GM04503 (cell line): ENCODE results near the gene OGFOD3.
"Not testable (repeated sequence)": the region's sequence is repeated elsewhere in the genome, so short reads cannot be mapped to it uniquely, and the experiment has no call there.

Experiments used
- DNase-seq: peaks from one replicate; pipeline ENCODE4 v3.0.0-alpha.2; 2012; ENCODE audit warnings: low read depth

The OGFOD3 gene

DNA sequence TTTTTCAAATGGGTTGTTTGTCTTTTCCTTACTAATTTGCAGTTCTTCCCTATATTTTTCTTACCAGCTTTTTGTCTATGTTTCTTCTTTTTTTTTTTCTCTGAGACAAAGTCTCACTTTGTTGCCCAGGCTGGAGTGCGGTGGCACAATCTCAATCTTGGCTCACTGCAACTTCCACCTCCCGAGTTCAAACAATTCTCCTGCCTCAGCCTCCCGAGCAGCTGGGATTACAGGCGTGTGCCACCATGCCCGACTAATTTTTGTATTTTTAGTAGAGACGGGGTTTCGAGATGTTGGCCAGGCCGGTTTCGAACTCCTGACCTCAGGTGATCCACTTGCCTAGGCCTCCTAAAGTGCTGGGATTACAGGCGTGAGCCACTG is 45.3 kb downstream of the OGFOD3 start:
- DNase-seq, result not testable (repeated sequence)

DNA sequence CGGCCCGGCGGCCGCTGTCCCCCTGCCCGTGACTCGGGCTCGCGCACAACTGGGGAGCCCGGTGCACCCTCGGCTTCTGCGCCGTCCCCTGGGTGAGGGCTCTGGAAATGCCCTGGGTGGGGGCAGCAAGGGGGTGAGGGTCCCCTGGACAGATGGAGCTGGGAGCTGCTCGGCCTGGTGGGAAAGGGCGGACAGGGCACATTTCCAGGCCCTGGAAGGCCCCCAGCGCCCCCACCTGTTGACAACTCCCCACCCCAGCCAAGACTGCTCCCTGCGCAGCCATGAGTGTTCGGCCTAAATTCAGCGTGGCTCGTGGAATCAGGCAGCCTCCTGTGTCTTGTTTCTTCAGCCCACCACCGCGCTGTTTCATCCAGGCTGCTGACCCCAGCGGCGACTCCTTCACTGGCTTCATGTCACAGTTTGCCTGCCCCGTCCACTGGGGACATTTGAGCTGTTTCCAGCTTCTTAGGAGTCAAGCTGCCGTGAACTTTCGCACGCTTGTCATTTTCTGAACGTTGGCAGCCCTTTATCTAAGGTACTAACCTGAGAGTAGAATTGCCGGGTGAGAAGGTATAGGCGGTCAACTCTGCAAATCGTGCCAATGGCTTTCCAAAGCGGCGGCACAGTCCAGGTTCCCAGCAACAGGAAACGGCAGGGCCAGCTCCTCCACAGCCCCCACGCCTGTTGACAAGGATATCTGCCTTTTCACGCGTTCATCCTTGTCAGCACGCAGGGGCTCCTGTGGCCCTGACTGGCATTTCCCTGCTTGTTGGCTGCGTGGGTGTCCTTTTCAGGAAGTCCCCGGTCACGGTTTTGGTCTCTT is 45.9 kb downstream of the OGFOD3 start:
- DNase-seq, result no peak

- DNase-seq, result no peak
Observed at GRCh38 chr17:82371333-82372248, 46.8 kb downstream of the OGFOD3 start, which contains the start of gene UTS2R. UTS2R (plus strand) TSS chr17:82371765; CDS start chr17:82374325, 2,560 bp downstream.

DNA sequence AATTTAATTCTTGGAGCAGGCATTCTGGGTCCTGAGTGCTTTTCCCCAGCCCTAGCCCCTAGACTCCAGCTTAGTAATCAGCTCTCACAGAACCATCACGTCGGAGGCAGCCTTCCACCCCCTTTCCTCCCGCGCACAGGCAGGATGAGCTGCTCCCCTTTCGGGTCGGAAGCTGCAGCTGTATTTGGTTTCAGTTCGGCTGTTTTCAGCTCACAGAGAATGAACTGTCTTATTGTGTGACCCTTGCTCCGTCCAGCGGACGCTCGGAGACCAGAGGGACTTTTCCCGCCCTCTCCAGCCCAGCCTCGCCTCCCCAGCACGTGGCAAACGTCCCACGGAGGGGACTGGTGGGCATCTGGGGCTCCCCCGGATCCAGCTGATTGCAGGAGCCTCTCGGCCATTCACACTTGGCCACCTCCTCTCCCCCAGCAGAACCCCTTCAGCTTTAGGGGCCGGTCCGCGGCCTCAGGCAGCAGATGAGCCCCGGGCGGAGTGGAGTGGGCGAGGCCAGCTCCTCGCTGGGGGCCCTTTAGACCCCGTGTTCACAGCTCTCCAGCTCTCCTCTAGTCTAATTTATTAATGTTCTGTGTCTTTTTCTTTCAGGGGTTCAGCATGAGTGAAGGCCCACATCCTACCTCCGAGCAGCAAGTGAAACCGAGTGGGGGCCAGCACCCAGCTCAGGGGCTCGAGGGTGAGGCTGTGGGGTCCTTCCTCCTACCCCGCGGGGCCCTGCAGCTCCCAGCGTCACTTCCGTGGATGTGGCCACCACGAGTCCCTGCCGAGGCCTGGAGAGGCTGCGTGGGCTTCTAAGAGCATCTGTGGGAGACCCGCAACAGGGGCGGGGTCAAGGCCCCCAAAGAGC is 47.7 kb downstream of the OGFOD3 start:
- DNase-seq, result no peak

DNA sequence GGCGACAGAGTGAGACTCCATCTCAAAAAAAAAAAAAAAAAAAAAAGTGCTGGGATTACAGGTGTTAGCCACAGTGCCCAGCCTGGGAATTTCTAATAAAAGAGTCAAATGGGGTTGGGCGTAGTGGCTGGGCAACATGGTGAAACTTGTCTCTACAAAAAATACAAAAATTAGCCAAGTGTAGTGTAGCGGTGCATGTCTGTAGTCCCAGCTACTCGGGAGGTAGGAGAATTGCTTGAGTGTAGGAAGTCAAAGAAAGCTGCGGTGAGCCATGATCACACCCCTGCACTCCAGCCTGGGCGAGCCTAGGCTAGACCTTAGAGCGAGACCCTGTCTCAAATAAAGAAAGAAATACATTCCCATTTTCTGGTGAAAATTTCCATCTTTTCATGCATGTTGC is 49.2 kb downstream of the OGFOD3 start:
- no peak for DNase-seq

GRCh38 chr17:82367724-82368524 is 50.5 kb downstream of the OGFOD3 start:
- no peak for DNase-seq

DNA sequence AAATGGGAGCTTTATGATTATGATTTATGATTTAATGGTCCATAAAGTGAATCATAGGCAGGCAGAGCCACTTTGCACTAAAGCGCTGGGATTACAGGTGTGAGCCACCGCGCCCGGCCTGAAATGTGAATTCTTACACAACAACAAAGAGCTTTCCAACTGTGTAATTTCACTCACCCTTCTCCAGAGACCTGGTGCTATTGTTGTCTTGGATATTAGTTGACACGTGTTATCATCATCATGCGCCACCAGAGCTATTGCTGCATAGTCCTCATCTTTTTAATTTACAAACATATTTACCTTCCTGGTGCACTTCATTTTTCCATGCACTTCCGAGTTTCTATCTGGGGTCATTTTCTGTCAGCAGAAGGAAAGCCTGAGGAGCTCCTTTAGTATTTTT is 51.6 kb downstream of the OGFOD3 start:
- DNase-seq, result no peak

DNA sequence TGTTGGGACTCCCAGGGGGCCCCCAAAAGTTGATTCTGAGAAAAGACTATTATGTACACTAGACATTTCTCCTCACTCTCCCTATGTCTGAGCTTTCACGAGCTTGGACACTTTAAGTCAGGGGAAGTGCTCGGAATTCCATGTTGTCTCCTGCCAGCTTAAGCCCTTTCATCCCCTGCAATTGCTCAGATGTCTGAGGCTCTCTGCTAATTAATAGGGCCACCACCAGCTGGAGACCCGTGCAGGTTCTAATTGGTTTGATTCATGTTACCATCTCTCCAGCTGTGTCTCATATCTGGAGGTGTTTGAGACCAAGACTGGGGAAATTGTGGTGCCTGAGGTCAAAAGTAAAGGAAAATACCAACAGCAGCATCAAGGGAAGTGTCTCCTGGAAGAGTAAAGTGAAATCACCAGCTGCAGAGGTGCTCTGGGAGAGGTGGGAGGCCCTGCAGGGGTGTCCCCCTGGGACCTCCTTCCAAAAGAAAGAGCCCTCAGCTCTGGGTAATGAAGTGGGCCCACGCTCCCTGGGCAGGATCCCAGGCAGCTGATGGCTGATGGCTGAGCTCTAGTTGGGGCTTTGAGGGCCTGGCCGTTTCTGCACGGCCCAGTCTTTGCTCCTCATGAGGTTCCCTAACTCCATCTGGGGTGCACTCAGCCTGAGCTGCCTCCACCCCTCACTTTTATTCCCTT is 52.6 kb downstream of the OGFOD3 start:
- no peak for DNase-seq

GRCh38 chr17:82361885-82362633 is 56.3 kb downstream of the OGFOD3 start:
- no peak for DNase-seq

- not testable (repeated sequence) for DNase-seq
Observed at GRCh38 chr17:82359451-82360074, 58.8 kb downstream of the OGFOD3 start.

GRCh38 chr17:82358465-82359350 is 59.7 kb downstream of the OGFOD3 start, which contains the start of gene TEX19:
TEX19 (plus strand) TSS chr17:82359247; CDS start chr17:82362151, 2,904 bp downstream.
- DNase-seq, result no peak

DNA sequence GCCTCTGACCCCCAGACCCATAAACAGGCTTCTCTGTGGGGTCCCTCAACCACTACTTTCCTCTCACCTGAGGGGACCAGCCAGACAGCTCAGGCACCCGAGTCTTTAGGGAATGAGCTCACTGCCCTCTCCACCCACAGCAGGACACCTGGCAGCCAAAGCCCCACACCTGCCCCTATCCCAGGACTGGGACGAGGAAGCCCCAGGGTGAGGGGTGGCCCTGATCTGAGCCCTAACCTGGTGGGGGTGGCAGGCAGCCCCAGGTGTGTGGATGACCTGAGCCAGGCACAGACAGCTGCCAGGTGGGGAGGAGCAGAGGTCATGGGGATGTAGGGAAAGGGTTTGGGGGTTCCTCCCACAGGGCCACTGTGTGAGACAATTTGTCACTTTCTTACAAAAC is 61.0 kb downstream of the OGFOD3 start:
- no peak for DNase-seq

DNA sequence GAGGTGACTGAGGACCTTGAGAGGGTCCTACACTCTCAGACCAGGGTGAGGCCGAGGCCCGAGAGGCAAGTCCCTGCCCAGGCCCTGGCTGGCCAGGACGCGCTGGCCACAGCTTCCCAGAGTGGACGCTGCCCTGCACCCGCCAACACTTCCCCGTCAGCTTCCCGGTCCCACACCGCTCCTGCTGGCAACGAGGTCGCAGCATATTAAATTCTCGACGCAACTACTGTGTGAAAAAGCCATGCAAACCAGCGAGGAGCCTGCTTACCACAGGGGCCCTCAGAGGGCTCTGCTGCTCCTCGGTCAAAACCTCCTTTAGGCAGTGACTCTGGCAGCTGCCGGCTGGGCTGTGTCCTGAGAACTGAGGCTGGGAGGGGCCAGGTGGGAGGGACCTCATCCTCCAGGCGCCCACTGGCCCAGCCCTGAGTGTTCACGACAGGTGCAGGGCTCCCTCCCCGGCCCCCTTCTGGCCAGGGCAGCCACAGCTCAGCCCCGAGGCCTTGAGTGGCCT is 61.5 kb downstream of the OGFOD3 start:
- DNase-seq, result no peak

- no peak for DNase-seq
Observed at GRCh38 chr17:82355770-82356427, 62.5 kb downstream of the OGFOD3 start.

GRCh38 chr17:82354804-82355308 is 63.5 kb downstream of the OGFOD3 start:
- DNase-seq, result no peak

DNA sequence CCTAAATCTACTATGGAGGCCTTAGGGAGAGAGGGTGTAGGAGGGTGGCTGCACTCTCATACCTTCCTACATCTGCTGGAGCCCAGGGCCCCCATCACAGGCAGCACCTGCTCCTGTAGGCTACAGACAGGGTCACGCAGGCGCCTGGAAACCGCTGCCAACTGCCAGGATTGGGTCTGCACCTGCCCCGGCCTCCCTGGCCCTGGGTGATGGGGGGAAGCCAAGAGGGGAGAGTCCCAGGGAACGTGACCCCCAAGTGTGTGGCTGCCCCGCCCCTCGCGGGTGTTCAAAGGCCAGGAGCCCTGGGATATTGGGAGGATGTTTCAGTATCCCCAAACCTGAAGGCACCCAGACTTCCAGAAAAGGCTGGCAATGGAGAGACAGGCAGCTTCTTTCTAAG is 64.9 kb downstream of the OGFOD3 start:
- DNase-seq, result no peak
